Stomach (tissue), 4 donors: ENCODE data around the gene NRCAM.

Experiments
- CTCF ChIP-seq, 7 experiments: fragments of 450-650 bp in 4 of 7; fragments of 200-600 bp in 3 of 7; sonication (generic) in 3 of 7; IDR thresholded peaks; one replicate each; pipeline ENCODE4 v1.5.1; 2016 to 2019; ENCODE audit warnings: antibody characterized with exemption in 7 of 7, control low read depth in 2 of 7, mild to moderate bottlenecking in 1 of 7
- EP300 ChIP-seq: sonication (generic); formaldehyde crosslinking; IDR thresholded peaks from one replicate; pipeline ENCODE4 v1.6.1; 2017; ENCODE audit warnings: antibody characterized with exemption
- POLR2A ChIP-seq, 4 donors: fragments of 450-650 bp; IDR thresholded peaks; one replicate each; pipeline ENCODE4 v1.6.1; 2016; ENCODE audit warnings: antibody characterized with exemption in 4 of 4, control low read depth in 2 of 4, mild to moderate bottlenecking in 1 of 4, moderate library complexity in 1 of 4
- POLR2AphosphoS5 ChIP-seq, 3 donors: sonication (generic); formaldehyde crosslinking; IDR thresholded peaks; one replicate each; pipeline ENCODE4 v1.6.1; 2016; ENCODE audit warnings: antibody characterized with exemption in 3 of 3

DNA sequence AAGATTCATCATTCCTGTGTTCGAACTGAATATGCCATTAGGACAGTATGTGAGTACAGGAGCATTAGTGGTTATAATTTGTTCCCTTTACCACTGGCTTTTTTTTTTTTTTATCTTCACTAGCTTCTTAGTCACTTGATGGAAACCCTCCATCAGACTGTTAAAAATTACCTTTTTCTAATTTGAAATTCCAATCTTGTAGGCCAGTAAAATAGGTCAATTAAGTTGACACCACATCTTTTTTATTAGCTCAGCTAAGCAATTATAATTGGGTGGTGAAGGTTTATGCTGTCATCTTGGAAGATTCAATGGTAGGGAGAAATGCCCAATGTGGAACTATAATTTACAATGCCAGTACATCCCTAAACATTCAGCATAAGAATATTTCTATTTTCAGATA is 6.1 kb downstream of the NRCAM start:
- TF ChIP-seq CTCF (IDR thresholded peaks at IDR 0.05) (no peak), EP300 (no peak), POLR2AphosphoS5 (IDR thresholded peaks at IDR 0.05) (no peak), POLR2A (IDR thresholded peaks at IDR 0.05) (no peak)
